Fibroblast of mammary gland (primary cell): ENCODE results near the gene GPR55.

ENCODE experiments used
- DNase-seq: peaks from one replicate; pipeline ENCODE4 v3.0.0-alpha.2; 2010; ENCODE audit warnings: low read depth
- H3K4me3 ChIP-seq: 2 replicates; pipeline ENCODE4 v1.5.1; 2011; ENCODE audit warnings: low read depth, mild to moderate bottlenecking, low read length, moderate library complexity; ENCODE audit not compliant: control insufficient read depth
- CTCF ChIP-seq: conservative IDR thresholded peaks from 2 replicates; pipeline ENCODE4 v1.5.1; 2011; ENCODE audit warnings: low read depth, low read length, inconsistent platforms; ENCODE audit not compliant: control insufficient read depth, insufficient read depth

GPR55 gene

GRCh38 chr2:230879891-230880290 is 45.2 kb downstream of the GPR55 start:
- DNase-seq, result no peak
- TF ChIP-seq CTCF, result no peak
- no peak overlapping the region for H3K4me3 ChIP-seq

GRCh38 chr2:230879271-230879882 is 45.7 kb downstream of the GPR55 start:
- no peak for DNase-seq
- no peak overlapping the region for H3K4me3 ChIP-seq
- TF ChIP-seq CTCF, result no peak

GRCh38 chr2:230878599-230879188 is 46.3 kb downstream of the GPR55 start:
- no peak for DNase-seq

GRCh38 chr2:230877759-230878598 is 47.1 kb downstream of the GPR55 start:
- no peak for DNase-seq
- no peak overlapping the region for H3K4me3 ChIP-seq
- TF ChIP-seq CTCF, result no peak

More at GRCh38 chr2:230878599-230879188, 46.3 kb downstream of the GPR55 start:
- no peak overlapping the region for H3K4me3 ChIP-seq
- TF ChIP-seq CTCF, result no peak

- TF ChIP-seq CTCF, result no peak
- DNase-seq, result no peak
- no peak overlapping the region for H3K4me3 ChIP-seq
Measured at GRCh38 chr2:230877116-230877758, 47.8 kb downstream of the GPR55 start.
